Lung microvascular endothelial cell (primary cell): ENCODE results near the gene HDC. TPM values are rescaled to one million over a fixed set of nuclear protein-coding genes. Genes with fewer than 3 reads are reported as not detected.

ENCODE experiments used
- DNase-seq, 2 donors: peaks; one replicate each; pipeline versions ENCODE4 v3.0.0 to v3.0.0-alpha.2; 2010; ENCODE audit warnings: low read depth in 2 of 2
- total RNA-seq: library from RNA; depleted of rRNA; stranded (reverse); fragments of >200 nt; gene quantifications from 2 replicates; pipeline ENCODE4 v1.2.1, GENCODE V29; 2014

Gene HDC
- total RNA-seq, 1 donor from 2014 or later, result not detected

GRCh38 chr15:50227076-50227475 lies 38.5 kb downstream of the HDC start:
- no peak for DNase-seq

- DNase-seq, result no peak
These were observed 39.6 kb downstream of the HDC start for GRCh38 chr15:50225938-50226337.

GRCh38 chr15:50225057-50225456 lies 40.5 kb downstream of the HDC start:
- no peak for DNase-seq

GRCh38 chr15:50224606-50225005 lies 40.9 kb downstream of the HDC start:
- peak in 1 of 2 donors; percentile 33 for DNase-seq

- no peak for DNase-seq
These were observed 43.3 kb downstream of the HDC start for GRCh38 chr15:50222181-50222580.

- no peak for DNase-seq
These were observed 45.7 kb downstream of the HDC start for GRCh38 chr15:50219820-50220219.

GRCh38 chr15:50218691-50219090 lies 46.8 kb downstream of the HDC start:
- peak in 1 of 2 donors; percentile 66 for DNase-seq

GRCh38 chr15:50218291-50218690 lies 47.2 kb downstream of the HDC start:
- DNase-seq, result peak in 1 of 2 donors; percentile 64

GRCh38 chr15:50210462-50211157 lies 54.9 kb downstream of the HDC start:
- no peak for DNase-seq

GRCh38 chr15:50209809-50210208 lies 55.7 kb downstream of the HDC start:
- no peak for DNase-seq

- DNase-seq, result no peak
These were observed 59.5 kb downstream of the HDC start for GRCh38 chr15:50206020-50206419.

- no peak for DNase-seq
These were observed 63.5 kb downstream of the HDC start for GRCh38 chr15:50202003-50202402.

- no peak for DNase-seq
These were observed 72.5 kb downstream of the HDC start for GRCh38 chr15:50192926-50193620.

- no peak for DNase-seq
These were observed 73.4 kb downstream of the HDC start for GRCh38 chr15:50192164-50192563.

Other genes with a start within 250 kb of the HDC start
- gene ATP8B4, start 146.5 kb downstream of the HDC start, total RNA-seq, result 0.44 and 3.6 TPM in 2 replicates
- 1.3 and 10.3 TPM in 2 replicates for gene SLC27A2, start 83.5 kb downstream of the HDC start, total RNA-seq
- gene GABPB1, start 89.5 kb upstream of the HDC start, total RNA-seq, result 65.6 and 69.6 TPM in 2 replicates
- 27.7 and 37.1 TPM in 2 replicates for gene USP8, start 158.7 kb upstream of the HDC start, total RNA-seq